ENCODE results near the gene TEX51.

The TEX51 gene

DNA sequence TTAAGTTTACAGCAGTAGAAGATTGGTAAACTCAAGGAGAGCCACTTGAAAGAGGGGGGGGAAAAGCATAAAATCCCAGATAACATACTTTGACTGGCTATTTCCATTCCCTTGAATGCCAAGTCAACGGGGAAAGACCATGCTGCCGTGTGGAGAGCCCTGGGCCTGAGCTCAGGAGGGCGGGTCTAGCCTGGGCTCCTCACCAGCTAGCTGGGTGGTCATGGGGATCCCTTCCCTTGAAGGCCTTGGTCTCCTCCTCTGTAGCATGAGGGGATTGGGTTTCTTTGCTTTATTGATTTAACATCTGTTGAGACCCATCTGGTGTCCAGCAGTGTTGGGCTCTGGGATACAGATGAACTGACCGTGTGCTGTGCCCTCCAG is 35.0 kb downstream of the TEX51 start:
- no peak for TF ChIP-seq ZNF274 (IDR thresholded peaks at IDR 0.05; ENCODE audit: low read depth, low read length)
- no peak overlapping the region for H3K4me3 ChIP-seq (ENCODE audit: low read length)

DNA sequence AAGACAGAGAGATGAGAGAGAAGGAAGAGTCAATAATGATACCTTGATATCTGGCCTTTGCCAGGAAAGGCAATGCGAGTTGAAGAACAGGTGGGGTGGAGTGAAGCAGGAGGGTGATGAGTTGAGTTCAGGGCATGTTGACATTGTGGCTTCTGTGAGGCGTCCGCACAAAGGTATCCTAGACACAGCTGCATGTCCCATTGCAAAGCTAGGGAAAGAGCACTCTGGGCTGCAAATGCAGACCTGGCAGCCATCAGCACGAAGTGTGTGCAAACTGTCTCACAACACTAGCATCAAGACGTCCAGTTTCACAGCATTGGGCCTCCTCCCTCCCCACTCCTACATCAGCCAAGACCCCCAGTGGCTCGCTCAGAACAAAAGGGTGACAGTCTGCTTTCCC is 36.1 kb downstream of the TEX51 start:
- no peak for TF ChIP-seq ZNF274 (IDR thresholded peaks at IDR 0.05; ENCODE audit: low read depth, low read length)
- no peak overlapping the region for H3K4me3 ChIP-seq (ENCODE audit: low read length)

GRCh38 chr2:126935774-126936173 is 37.1 kb downstream of the TEX51 start:
- no peak for TF ChIP-seq ZNF274 (IDR thresholded peaks at IDR 0.05; ENCODE audit: low read depth, low read length)
- no peak overlapping the region for H3K4me3 ChIP-seq (ENCODE audit: low read length)

GRCh38 chr2:126936219-126936723 is 37.6 kb downstream of the TEX51 start:
- H3K4me3 ChIP-seq (ENCODE audit: low read length) = no peak overlapping the region
- TF ChIP-seq ZNF274 (IDR thresholded peaks at IDR 0.05; ENCODE audit: low read depth, low read length) = no peak

GRCh38 chr2:126940331-126940730 is 41.6 kb downstream of the TEX51 start:
- TF ChIP-seq ZNF274 (IDR thresholded peaks at IDR 0.05; ENCODE audit: low read depth, low read length) = no peak
- no peak overlapping the region for H3K4me3 ChIP-seq (ENCODE audit: low read length)

DNA sequence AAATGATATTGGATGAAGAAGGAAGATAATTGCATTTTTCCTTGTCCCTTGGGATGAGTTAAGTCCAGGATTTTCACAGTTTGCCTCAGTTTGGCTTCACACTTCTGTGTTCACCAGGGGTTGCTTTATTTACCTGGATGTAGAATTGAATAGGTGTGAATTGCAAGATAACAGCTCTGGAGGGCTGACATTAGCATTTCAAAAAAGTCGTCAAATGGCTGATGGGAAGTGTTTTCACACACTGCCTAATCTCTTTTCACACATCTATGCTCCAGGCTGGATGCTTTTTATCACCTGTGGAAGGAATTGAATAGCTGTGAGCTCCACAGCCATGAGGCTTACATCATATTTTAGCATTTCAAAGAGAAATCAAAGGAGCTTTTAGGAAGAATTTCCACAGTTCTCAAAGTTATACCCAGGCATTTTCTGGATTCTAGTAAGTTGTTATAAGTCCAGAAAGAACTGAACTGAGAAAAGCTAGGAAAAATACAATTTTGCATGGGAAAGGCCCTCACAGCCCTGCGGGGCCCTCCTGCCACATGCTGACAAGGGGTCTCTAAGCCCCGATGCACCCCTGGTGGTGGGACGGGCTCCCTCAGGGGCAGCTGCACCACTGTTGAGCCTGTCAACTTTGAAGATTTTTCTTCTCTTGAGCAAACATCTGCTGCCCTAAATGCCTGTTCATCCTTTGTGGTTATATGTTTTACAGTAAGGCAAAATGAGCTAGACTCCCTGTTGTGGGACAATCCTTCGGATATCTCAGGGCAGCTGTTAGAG is 43.9 kb downstream of the TEX51 start:
- TF ChIP-seq ZNF274 (IDR thresholded peaks at IDR 0.05; ENCODE audit: low read depth, low read length) = no peak
- no peak overlapping the region for H3K4me3 ChIP-seq (ENCODE audit: low read length)

GRCh38 chr2:126943612-126944348 is 45.1 kb downstream of the TEX51 start:
- TF ChIP-seq ZNF274 (IDR thresholded peaks at IDR 0.05; ENCODE audit: low read depth, low read length) = no peak
- H3K4me3 ChIP-seq (ENCODE audit: low read length) = no peak overlapping the region

DNA sequence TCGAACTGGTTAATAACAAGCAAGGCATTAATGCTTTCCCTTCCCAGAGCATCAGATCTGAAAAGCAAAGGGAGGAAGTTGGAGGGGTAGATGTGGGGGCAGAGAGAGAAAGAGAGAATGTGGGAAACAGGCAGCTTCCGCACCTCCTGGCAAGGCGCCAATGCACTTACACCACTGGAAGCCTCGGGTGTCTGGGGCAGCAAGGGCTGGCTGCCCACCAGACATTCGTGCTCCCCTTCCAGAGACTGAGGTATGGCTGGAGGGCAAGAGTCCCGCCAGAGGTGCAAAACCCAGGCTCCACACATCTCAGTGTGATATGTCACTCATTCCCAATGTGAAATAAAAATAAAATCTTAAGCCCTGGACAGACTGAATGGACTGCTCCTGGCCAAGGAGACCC is 46.4 kb downstream of the TEX51 start:
- H3K4me3 ChIP-seq (ENCODE audit: low read length) = no peak overlapping the region
- no peak for TF ChIP-seq ZNF274 (IDR thresholded peaks at IDR 0.05; ENCODE audit: low read depth, low read length)

- no peak for TF ChIP-seq ZNF274 (IDR thresholded peaks at IDR 0.05; ENCODE audit: low read depth, low read length)
- H3K4me3 ChIP-seq (ENCODE audit: low read length) = no peak overlapping the region
These were observed 47.8 kb downstream of the TEX51 start for GRCh38 chr2:126946318-126947102.

- no peak overlapping the region for H3K4me3 ChIP-seq (ENCODE audit: low read length)
- no peak for TF ChIP-seq ZNF274 (IDR thresholded peaks at IDR 0.05; ENCODE audit: low read depth, low read length)
These were observed 48.4 kb downstream of the TEX51 start for GRCh38 chr2:126947103-126947429.

GRCh38 chr2:126949775-126950174 is 51.1 kb downstream of the TEX51 start:
- TF ChIP-seq ZNF274 (IDR thresholded peaks at IDR 0.05; ENCODE audit: low read depth, low read length) = no peak
- no peak overlapping the region for H3K4me3 ChIP-seq (ENCODE audit: low read length)

DNA sequence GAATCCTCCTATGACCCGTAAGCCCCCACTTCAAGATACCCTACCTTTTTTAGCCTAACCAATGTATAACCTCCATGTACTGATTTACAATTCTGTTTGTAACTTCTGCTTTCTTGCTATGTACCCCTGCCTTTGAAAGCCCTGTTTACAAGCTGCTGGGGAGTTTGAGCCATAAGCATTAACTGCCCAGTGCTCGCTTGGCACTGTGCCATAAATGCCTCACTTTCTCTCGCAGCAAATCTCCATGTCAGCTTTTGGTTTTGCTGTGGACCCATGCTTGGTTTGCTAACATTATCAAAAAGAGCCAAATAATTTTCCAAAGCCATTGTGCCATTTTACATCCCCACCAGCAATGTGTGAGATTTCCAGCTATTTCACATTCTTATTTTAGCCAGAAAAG is 51.8 kb downstream of the TEX51 start:
- no peak for TF ChIP-seq ZNF274 (IDR thresholded peaks at IDR 0.05; ENCODE audit: low read depth, low read length)
- H3K4me3 ChIP-seq (ENCODE audit: low read length) = no peak overlapping the region
